GM23338 (cell line): ENCODE results near the gene ARPC2. TPM values are rescaled to one million over a fixed set of nuclear protein-coding genes. Genes with fewer than 3 reads are reported as not detected.

ENCODE experiments used
- ATAC-seq: fragments of 200-7000 bp; cut with Tn5 transposase; 3 replicates; pipeline ENCODE4 v1.9.1; 2020
- DNase-seq: peaks from one replicate; pipeline ENCODE4 v3.0.0-alpha.2; 2015; ENCODE audit warnings: low spot score
- H2AFZ ChIP-seq: fragments of 200-600 bp; sonication (generic); 2 replicates; pipeline ENCODE4 v1.8.0; 2016; ENCODE audit warnings: antibody characterized with exemption, mild to moderate bottlenecking, moderate library complexity
- H3F3A ChIP-seq: fragments of 200-600 bp; sonication (generic); replicated peaks from 2 replicates; pipeline ENCODE4 v1.8.0; 2017; ENCODE audit warnings: antibody characterized with exemption, mixed run types, low read depth
- H3K27ac ChIP-seq: fragments of 200-600 bp; sonication (generic); 2 replicates; pipeline ENCODE4 v1.6.1; 2016; ENCODE audit warnings: low read depth
- H3K27me3 ChIP-seq: fragments of 200-600 bp; sonication (generic); 2 replicates; pipeline ENCODE4 v1.8.0; 2016; ENCODE audit warnings: mild to moderate bottlenecking, mixed run types, moderate library complexity; ENCODE audit not compliant: insufficient read depth
- H3K36me3 ChIP-seq: fragments of 200-600 bp; sonication (generic); 2 replicates; pipeline ENCODE4 v1.8.0; 2016; ENCODE audit warnings: mild to moderate bottlenecking; ENCODE audit not compliant: insufficient read depth
- H3K4me1 ChIP-seq: fragments of 200-600 bp; sonication (generic); 2 replicates; pipeline ENCODE4 v1.8.0; 2016; ENCODE audit warnings: mild to moderate bottlenecking, moderate library complexity; ENCODE audit not compliant: insufficient read depth
- H3K4me2 ChIP-seq: fragments of 200-600 bp; sonication (generic); 2 replicates; pipeline ENCODE4 v1.7.1; 2017; ENCODE audit warnings: mixed run types
- H3K4me3 ChIP-seq: fragments of 200-600 bp; sonication (generic); 2 replicates; pipeline ENCODE4 v1.6.1; 2016; ENCODE audit warnings: mixed run types
- H3K79me2 ChIP-seq: fragments of 200-600 bp; sonication (generic); replicated peaks from 2 replicates; pipeline ENCODE4 v1.8.0; 2017; ENCODE audit warnings: mild to moderate bottlenecking; ENCODE audit not compliant: insufficient read depth
- H3K9me2 ChIP-seq: fragments of 200-600 bp; sonication (generic); 2 replicates; pipeline ENCODE4 v1.8.0; 2017; ENCODE audit not compliant: insufficient read depth
- H4K20me1 ChIP-seq: fragments of 200-600 bp; sonication (generic); replicated peaks from 2 replicates; pipeline ENCODE4 v1.8.0; 2017; ENCODE audit warnings: mild to moderate bottlenecking; ENCODE audit not compliant: insufficient read depth
- H3K27ac Mint-ChIP-seq: 2 replicates; pipeline ENCODE4 v1.8.0; 2020; ENCODE audit warnings: inconsistent platforms, mild to moderate bottlenecking, moderate library complexity, mixed read lengths
- H3K27me3 Mint-ChIP-seq: 3 replicates; pipeline ENCODE4 v1.8.0; 2022; ENCODE audit warnings: low read depth, mild to moderate bottlenecking, moderate library complexity, mixed read lengths, inconsistent platforms; ENCODE audit not compliant: insufficient read depth, poor library complexity
- H3K36me3 Mint-ChIP-seq: 3 replicates; pipeline ENCODE4 v1.8.0; 2021; ENCODE audit warnings: low read depth, mild to moderate bottlenecking, inconsistent platforms, moderate library complexity, mixed read lengths
- H3K4me1 Mint-ChIP-seq: 3 replicates; pipeline ENCODE4 v1.8.0; 2020; ENCODE audit warnings: mild to moderate bottlenecking, inconsistent platforms, mixed read lengths
- H3K4me3 Mint-ChIP-seq: 3 replicates; pipeline ENCODE4 v1.8.0; 2021; ENCODE audit warnings: moderate library complexity, mild to moderate bottlenecking, inconsistent platforms, mixed read lengths
- H3K9me3 Mint-ChIP-seq: 3 replicates; pipeline ENCODE4 v1.8.0; 2020; ENCODE audit warnings: moderate library complexity, mild to moderate bottlenecking, inconsistent platforms, mixed read lengths
- REST ChIP-seq: IDR thresholded peaks from one replicate; pipeline ENCODE4 v1.6.1; 2018; ENCODE audit warnings: antibody characterized with exemption; ENCODE audit not compliant: unreplicated experiment
- ZNF114 ChIP-seq: fragments of 250-450 bp; sonication (Bioruptor Pico); IDR thresholded peaks from 2 replicates; pipeline ENCODE4 v1.5.0; 2020; ENCODE audit warnings: mild to moderate bottlenecking, moderate library complexity
- ZNF462 ChIP-seq: fragments of 250-450 bp; sonication (Bioruptor Pico); IDR thresholded peaks from 2 replicates; pipeline ENCODE4 v1.5.0; 2020; ENCODE audit warnings: mild to moderate bottlenecking, moderate library complexity
- polyA plus RNA-seq: library from polyadenylated mRNA; unstranded; fragments of >200 nt; fragmentation: Nextera tagmentation; extraction: Ambion mirVana; gene quantifications from 2 replicates; pipeline ENCODE4 v1.2.1, GENCODE V29; 2016
- total RNA-seq: library from RNA; depleted of rRNA; stranded (reverse); fragments of >200 nt; shearing (Covaris generic); gene quantifications from 2 replicates; pipeline ENCODE4 v1.2.3, GENCODE V29; 2014

ARPC2 gene
- total and polyA plus RNA-seq, 2 experiments from 2014 or later, result 217 to 271 TPM

- Histone ChIP-seq H3F3A (no peaks in the 10 kb centered on the region), H3K79me2 (no peaks in the 10 kb centered on the region), H3K4me3 (no peak overlapping the region), H3K4me1 (no peaks in the 10 kb centered on the region; the same call in 1 of the 2 replicates), H3K9me2 (no peaks in the 10 kb centered on the region), H3K36me3 (no peaks in the 10 kb centered on the region), H3K4me2 (no peak overlapping the region), H3K27me3 (no peaks in the 10 kb centered on the region), H2AFZ (no peak overlapping the region), H4K20me1 (no peaks in the 10 kb centered on the region), H3K27ac (no peak overlapping the region)
- Mint-ChIP-seq H3K4me1 (no peaks in the 10 kb centered on the region; the same call in 2 of the 3 replicates), H3K9me3 (peaks cover 17% of the 10 kb centered on the region), H3K36me3 (no peaks in the 10 kb centered on the region; the same call in 2 of the 3 replicates), H3K4me3 (no peak overlapping the region), H3K27ac (no peak overlapping the region), H3K27me3 (no peaks in the 10 kb centered on the region)
- no peak for ATAC-seq
- TF ChIP-seq ZNF114 (CRISPR knock-in tag) (no peak), REST (no peak), ZNF462 (CRISPR knock-in tag) (no peak)
- DNase-seq, result no peak
These were observed 37.2 kb upstream of the ARPC2 start for GRCh38 chr2:218179782-218180181.
